IMR-90 (cell line): Measurements from ENCODE around the gene MAGI3. TPM values are rescaled to one million over a fixed set of nuclear protein-coding genes. Genes with fewer than 3 reads are reported as not detected.

Experiments used
- ATAC-seq: fragments of 200-7000 bp; cut with Tn5 transposase; 2 replicates; pipeline ENCODE4 v1.9.1; 2020; ENCODE audit warnings: low read depth, mild to moderate bottlenecking, moderate library complexity
- BruUV-seq: library from RNA; stranded (reverse); fragments of 400-500 nt; replicated peaks from 2 replicates; lab custom pipeline; 2021; lab: Mats Ljungman, UMichigan
- CTCF ChIA-PET: fragments of 300-600 bp; formaldehyde crosslinking; extraction: SDS; loops from one replicate; lab custom pipeline; 2021; ENCODE audit warnings: antibody characterized with exemption; lab: Yijun Ruan, JAX
- POLR2A ChIA-PET: fragments of 300-600 bp; sonication (Branson Sonifier 250); formaldehyde crosslinking; loops from one replicate; lab custom pipeline; 2022; ENCODE audit warnings: antibody characterized with exemption; ENCODE audit not compliant: unreplicated experiment; lab: Charles Lee
- DNase-seq: peaks from one replicate; pipeline ENCODE4 v3.0.0; 2013
- H2AFZ ChIP-seq: replicated peaks from 2 replicates; pipeline ENCODE3; 2013; ENCODE audit warnings: low read length, mild to moderate bottlenecking; ENCODE audit not compliant: poor library complexity
- H2AK5ac ChIP-seq: 2 replicates; pipeline ENCODE4 v1.6.1; 2013; ENCODE audit warnings: low read depth, low read length, inconsistent platforms
- H2AK9ac ChIP-seq: replicated peaks from 2 replicates; pipeline ENCODE3; 2013; ENCODE audit warnings: mild to moderate bottlenecking, low read depth, low read length, moderate library complexity; ENCODE audit not compliant: poor library complexity
- H2BK120ac ChIP-seq: 2 replicates; pipeline ENCODE4 v1.6.1; 2013; ENCODE audit warnings: low read depth, low read length, inconsistent platforms
- H2BK15ac ChIP-seq: 3 replicates; pipeline ENCODE4 v1.6.1; 2013; ENCODE audit warnings: low read depth, low read length, inconsistent platforms
- H2BK20ac ChIP-seq: 2 replicates; pipeline ENCODE4 v1.6.1; 2013; ENCODE audit warnings: low read depth, mild to moderate bottlenecking, inconsistent platforms, low read length, moderate library complexity
- H2BK5ac ChIP-seq: 2 replicates; pipeline ENCODE4 v1.6.1; 2013; ENCODE audit warnings: mild to moderate bottlenecking, low read depth, low read length, inconsistent platforms; ENCODE audit not compliant: poor library complexity, severe bottlenecking
- H3K14ac ChIP-seq: replicated peaks from 2 replicates; pipeline ENCODE4 v1.6.1; 2013; ENCODE audit warnings: low read depth, low read length, inconsistent platforms
- H3K18ac ChIP-seq: 2 replicates; pipeline ENCODE4 v1.6.1; 2013; ENCODE audit warnings: low read depth, low read length, control low read depth
- H3K23ac ChIP-seq: 2 replicates; pipeline ENCODE4 v1.6.1; 2013; ENCODE audit warnings: low read depth, low read length, inconsistent platforms
- H3K27ac ChIP-seq: 2 replicates; pipeline ENCODE4 v1.5.1; 2013; ENCODE audit warnings: mild to moderate bottlenecking, control low read depth, low read length; ENCODE audit not compliant: insufficient read depth
- H3K27me3 ChIP-seq: 2 replicates; pipeline ENCODE4 v1.6.1; 2013; ENCODE audit warnings: low read length; ENCODE audit not compliant: control insufficient read depth, insufficient read depth
- H3K36me3 ChIP-seq: 2 replicates; pipeline ENCODE4 v1.6.1; 2013; ENCODE audit warnings: low read length, mixed read lengths; ENCODE audit not compliant: control insufficient read depth, insufficient read depth
- H3K4ac ChIP-seq: 2 replicates; pipeline ENCODE4 v1.6.1; 2013; ENCODE audit warnings: low read depth, low read length, inconsistent platforms
- H3K4me1 ChIP-seq: 2 replicates; pipeline ENCODE4 v1.6.1; 2013; ENCODE audit warnings: low read length, mixed read lengths; ENCODE audit not compliant: control insufficient read depth, insufficient read depth
- H3K4me2 ChIP-seq: 2 replicates; pipeline ENCODE4 v1.6.1; 2013; ENCODE audit warnings: low read depth, mild to moderate bottlenecking, control low read depth, low read length, moderate library complexity
- H3K4me3 ChIP-seq: 2 replicates; pipeline ENCODE4 v1.5.1; 2013; ENCODE audit warnings: low read depth, mild to moderate bottlenecking, control low read depth, low read length, moderate library complexity; ENCODE audit not compliant: insufficient read depth
- H3K56ac ChIP-seq: 2 replicates; pipeline ENCODE4 v1.6.1; 2013; ENCODE audit warnings: low read length, inconsistent platforms; ENCODE audit not compliant: insufficient read depth; ENCODE audit errors: extremely low read depth
- H3K79me1 ChIP-seq, 2 experiments: 2 replicates each; pipeline ENCODE4 v1.6.1; 2013; ENCODE audit warnings: low read length in 2 of 2, inconsistent platforms in 1 of 2, low read depth in 1 of 2
- H3K9ac ChIP-seq: 2 replicates; pipeline ENCODE4 v1.6.1; 2013; ENCODE audit warnings: low read depth, low read length, control low read depth
- H3K9me1 ChIP-seq: 2 replicates; pipeline ENCODE4 v1.6.1; 2013; ENCODE audit warnings: low read length, inconsistent platforms; ENCODE audit not compliant: insufficient read depth
- H3K9me3 ChIP-seq: 2 replicates; pipeline ENCODE4 v1.6.1; 2013; ENCODE audit warnings: low read length; ENCODE audit not compliant: control insufficient read depth, insufficient read depth
- H4K20me1 ChIP-seq: 2 replicates; pipeline ENCODE4 v1.6.1; 2013; ENCODE audit warnings: low read length, inconsistent platforms; ENCODE audit not compliant: insufficient read depth
- H4K5ac ChIP-seq: 2 replicates; pipeline ENCODE4 v1.6.1; 2013; ENCODE audit warnings: mild to moderate bottlenecking, low read depth, low read length, control low read depth
- H4K8ac ChIP-seq, 2 experiments: 2 replicates each; pipeline ENCODE4 v1.6.1; 2013; ENCODE audit warnings: low read depth in 2 of 2, low read length in 2 of 2, control low read depth in 1 of 2, inconsistent platforms in 1 of 2
- H4K91ac ChIP-seq: 2 replicates; pipeline ENCODE4 v1.6.1; 2013; ENCODE audit warnings: low read depth, low read length, inconsistent platforms; ENCODE audit not compliant: insufficient read depth
- BHLHE40 ChIP-seq: fragments of 150-350 bp; IDR thresholded peaks from 2 replicates; pipeline ENCODE4 v1.6.1; 2016; ENCODE audit warnings: mild to moderate bottlenecking, low read depth, low read length
- CTCF ChIP-seq: conservative IDR thresholded peaks from 2 replicates; pipeline ENCODE4 v1.5.1; 2012; ENCODE audit warnings: mild to moderate bottlenecking, low read depth, low read length, improper control_type of control experiment
- FOS ChIP-seq: fragments of 150-350 bp; IDR thresholded peaks from 2 replicates; pipeline ENCODE4 v1.6.1; 2016; ENCODE audit warnings: low read depth, low read length
- MXI1 ChIP-seq: IDR thresholded peaks from 2 replicates; pipeline ENCODE4 v1.6.1; 2012; ENCODE audit warnings: low read depth, mild to moderate bottlenecking, low read length, moderate library complexity, borderline replicate concordance
- RCOR1 ChIP-seq: IDR thresholded peaks from 2 replicates; pipeline ENCODE4 v1.6.1; 2012; ENCODE audit warnings: mild to moderate bottlenecking, low read length, improper control_type of control experiment; ENCODE audit not compliant: insufficient replicate concordance
- SMC3 ChIP-seq: fragments of 150-350 bp; IDR thresholded peaks from 2 replicates; pipeline ENCODE4 v1.6.1; 2016; ENCODE audit warnings: low read depth, mild to moderate bottlenecking, antibody characterized with exemption, low read length, moderate library complexity
- dilution Hi-C: fragments of 300-500 bp; cut with HindIII; formaldehyde crosslinking; loops from one replicate; pipeline ENCODE4 v1.14.3; 2018; ENCODE audit warnings: low sequenced_read_pairs; ENCODE audit not compliant: unreplicated experiment
- in situ Hi-C: fragments of 300-500 bp; cut with MboI; formaldehyde crosslinking; loops from 3 replicates; pipeline ENCODE4 v1.14.3; 2019; ENCODE audit warnings: low sequenced_read_pairs, inconsistent platforms, mixed read lengths
- intact Hi-C: fragments of 100-400 bp; cut with micrococcal nuclease; formaldehyde crosslinking; loops from 2 replicates; pipeline ENCODE4 v1.10.0; 2022
- polyA plus RNA-seq, 3 experiments: library from polyadenylated mRNA; depleted of rRNA; stranded (reverse); fragments of >200 nt; gene quantifications; 2 replicates each; pipeline ENCODE4 v1.2.3, GENCODE V29; 2012; ENCODE audit warnings: low replicate concordance in 1 of 3
- total RNA-seq: library from RNA; depleted of rRNA; stranded (reverse); fragments of >200 nt; gene quantifications from 2 replicates; pipeline ENCODE4 v1.2.3, GENCODE V29; 2012

MAGI3 gene
- total and polyA plus RNA-seq, 2 of the 4 experiments (the other 2 are of a cell fraction) = 2.5 to 8.8 TPM

- Histone ChIP-seq H3K9ac (no peak overlapping the region), H2AK5ac (no peak overlapping the region), H4K20me1 (no peaks in the 10 kb centered on the region; the same call in 1 of the 2 replicates), H3K4me3 (no peak overlapping the region), H2BK20ac (no peak overlapping the region), H3K9me3 (peaks cover 3% of the 10 kb centered on the region), H2BK5ac (no peak overlapping the region), H2BK15ac (no peak overlapping the region), H3K27me3 (no peaks in the 10 kb centered on the region), H3K36me3 (no peaks in the 10 kb centered on the region), H3K9me1 (no peaks in the 10 kb centered on the region), H3K79me1 (peaks cover 3 to 9% of the 10 kb centered on the region in 2 experiments; a peak in 2 of 4 replicates), H3K4ac (no peak overlapping the region), H3K14ac (no peak overlapping the region), H3K18ac (no peak overlapping the region), H4K91ac (no peak overlapping the region), H2AFZ (no peak overlapping the region), H3K4me2 (no peak overlapping the region), H2BK120ac (no peak overlapping the region), H3K4me1 (no peaks in the 10 kb centered on the region), H4K8ac (no peak overlapping the region), H3K56ac (no peak overlapping the region), H3K23ac (no peak overlapping the region), H2AK9ac (no peak overlapping the region), H4K5ac (no peak overlapping the region), H3K27ac (no peak overlapping the region)
- dilution Hi-C loops (no loop called here), intact Hi-C loops (no loop called here), in situ Hi-C loops (no loop called here)
- ChIA-PET CTCF (no interaction called here), POLR2A (no interaction called here)
- no TSS peak for BruUV-seq
- DNase-seq (no peak), ATAC-seq (no peak)
- TF ChIP-seq SMC3 = no peak
- TF ChIP-seq BHLHE40 = no peak
- no peak for TF ChIP-seq FOS
- no peak for TF ChIP-seq CTCF
- no peak for TF ChIP-seq RCOR1
- no peak for TF ChIP-seq MXI1
Measured at GRCh38 chr1:113444857-113445256, 54.5 kb downstream of the MAGI3 start.
